SKM-1 treated with dmso at 0.1 percent for 144 hours (cell line): ENCODE data around the gene DYNLRB1.
A peak's percentile ranks its signal among the peaks of the same experiment; 100 is the strongest.

Experiments
- DNase-seq: peaks from one replicate; lab custom pipeline; 2025; ENCODE audit not compliant: unreplicated experiment; lab: John Stamatoyannopoulos, UW

Gene DYNLRB1

DNA sequence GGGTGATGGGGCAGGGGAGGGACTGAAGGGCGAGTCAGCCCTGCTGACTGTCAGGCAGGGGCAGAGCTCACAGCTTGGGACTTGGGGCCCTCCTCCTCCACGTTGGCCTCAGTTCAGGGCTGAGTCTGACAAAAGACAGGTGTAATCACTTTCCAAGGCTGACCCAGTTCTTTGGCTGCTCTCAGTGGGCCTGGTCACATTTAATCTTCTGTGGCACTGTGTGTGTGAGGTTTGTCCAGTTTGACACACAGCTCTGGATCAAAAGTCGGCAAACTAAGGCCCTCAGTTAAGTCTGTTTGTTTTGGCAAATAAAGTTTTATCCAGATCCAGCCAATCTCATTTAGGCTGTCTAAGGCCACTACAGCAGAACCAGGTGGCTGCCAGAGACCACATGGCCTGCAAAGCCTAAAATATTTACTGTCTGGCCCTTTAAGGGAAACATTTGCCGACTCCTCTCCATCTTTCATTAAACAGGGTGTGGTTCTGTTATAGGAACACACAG is 37.2 kb downstream of the DYNLRB1 start:
- DNase-seq, result no peak

DNA sequence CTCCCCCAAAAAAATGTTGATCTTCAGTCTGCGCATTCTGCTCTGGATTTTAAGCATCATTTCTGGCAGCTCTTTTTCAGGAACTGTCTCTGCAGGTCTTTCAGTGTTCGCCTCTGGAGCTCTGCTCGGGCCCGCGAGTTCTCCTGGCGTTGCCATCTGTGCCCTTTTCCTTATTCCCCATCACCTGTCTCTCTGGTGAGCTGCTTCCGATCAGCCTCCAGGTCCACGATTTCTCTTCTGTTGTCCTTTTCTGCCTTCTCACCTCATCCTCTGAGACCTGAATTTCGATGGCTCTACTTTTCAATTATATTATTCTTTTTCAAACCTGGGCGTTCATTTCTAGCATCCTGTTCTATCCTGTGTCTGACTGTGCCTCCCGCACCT is 41.7 kb downstream of the DYNLRB1 start:
- no peak for DNase-seq

- DNase-seq, result no peak
These were observed 42.3 kb downstream of the DYNLRB1 start, which contains the start of gene MAP1LC3A for GRCh38 chr20:34558320-34559218. Gene MAP1LC3A, plus strand, starts transcription at chr20:34558718. Its CDS starts 151 bp downstream, at chr20:34558869.

DNA sequence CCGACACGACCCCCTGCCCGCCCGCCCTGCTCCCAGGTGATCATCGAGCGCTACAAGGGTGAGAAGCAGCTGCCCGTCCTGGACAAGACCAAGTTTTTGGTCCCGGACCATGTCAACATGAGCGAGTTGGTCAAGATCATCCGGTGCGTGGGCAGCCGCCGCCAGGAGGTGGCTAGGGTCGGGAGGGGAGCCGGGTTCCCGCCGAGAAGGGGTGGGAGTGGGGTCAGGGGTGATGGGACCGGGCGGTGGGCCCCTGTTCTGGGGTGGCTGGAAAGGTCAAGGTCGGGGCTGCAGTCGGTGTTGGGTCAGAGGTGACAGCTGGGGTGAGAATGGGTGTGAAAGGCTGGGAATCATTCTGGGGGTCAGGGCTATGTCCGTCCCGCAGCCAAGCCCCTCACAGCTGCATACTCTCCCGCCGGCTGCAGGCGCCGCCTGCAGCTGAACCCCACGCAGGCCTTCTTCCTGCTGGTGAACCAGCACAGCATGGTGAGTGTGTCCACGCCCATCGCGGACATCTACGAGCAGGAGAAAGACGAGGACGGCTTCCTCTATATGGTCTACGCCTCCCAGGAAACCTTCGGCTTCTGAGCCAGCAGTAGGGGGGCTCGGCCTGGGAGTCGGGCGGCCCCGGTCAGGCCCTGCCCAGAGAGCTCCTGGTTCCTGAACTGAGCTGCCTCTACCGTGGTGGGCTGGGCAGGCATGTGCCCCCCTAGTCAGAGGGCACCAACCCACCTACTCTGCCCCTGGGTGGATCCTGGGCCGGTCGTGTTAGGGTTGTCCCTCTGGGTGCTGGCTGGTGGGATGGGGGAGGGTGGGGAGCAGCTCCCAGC is 43.3 kb downstream of the DYNLRB1 start:
- no peak for DNase-seq

DNA sequence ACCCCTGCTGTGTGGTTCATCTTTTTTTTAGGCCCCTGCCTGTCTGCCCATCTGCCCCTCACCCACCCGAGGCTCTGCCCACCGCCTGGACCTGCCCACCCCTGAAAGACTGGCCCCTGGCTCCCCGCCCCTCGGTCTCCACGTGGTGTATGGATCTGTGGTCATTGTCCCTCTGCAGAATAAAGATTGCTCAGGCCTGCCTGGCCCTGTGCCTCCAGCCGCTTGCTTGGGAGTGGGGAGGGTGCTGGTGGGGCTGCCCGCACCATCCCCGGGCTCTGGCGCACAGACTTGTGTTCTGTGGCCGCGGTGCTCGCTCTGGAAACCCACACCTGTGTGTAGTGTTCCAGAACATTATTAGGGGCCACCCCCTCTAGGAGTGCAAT is 43.9 kb downstream of the DYNLRB1 start:
- no peak for DNase-seq

- no peak for DNase-seq
These were observed 44.4 kb downstream of the DYNLRB1 start for GRCh38 chr20:34560614-34561013.

DNA sequence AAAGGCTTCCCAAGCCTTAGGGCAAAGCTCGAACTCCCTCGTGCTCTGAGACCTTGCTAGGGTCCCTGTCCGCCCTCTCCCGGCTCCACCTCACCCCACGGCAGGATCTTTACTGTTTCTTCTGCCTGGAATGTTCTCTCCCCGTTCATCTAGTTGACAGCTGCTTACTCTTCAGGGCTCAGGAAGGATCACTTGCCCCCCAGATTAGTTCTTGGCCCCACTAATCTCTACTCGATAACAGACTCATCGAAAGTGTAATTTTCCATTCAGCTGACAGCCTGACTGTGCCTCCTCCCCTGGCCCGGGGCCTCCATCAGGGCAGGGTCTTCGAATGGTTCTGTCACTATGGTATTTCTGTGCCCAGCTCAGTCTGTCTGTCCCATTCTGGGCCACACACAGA is 45.4 kb downstream of the DYNLRB1 start:
- DNase-seq, result no peak

GRCh38 chr20:34562641-34563040 is 46.4 kb downstream of the DYNLRB1 start:
- DNase-seq, result no peak

- no peak for DNase-seq
These were observed 48.6 kb downstream of the DYNLRB1 start for GRCh38 chr20:34564833-34565232.

GRCh38 chr20:34566978-34567891 is 51.0 kb downstream of the DYNLRB1 start:
- DNase-seq, result no peak

DNA sequence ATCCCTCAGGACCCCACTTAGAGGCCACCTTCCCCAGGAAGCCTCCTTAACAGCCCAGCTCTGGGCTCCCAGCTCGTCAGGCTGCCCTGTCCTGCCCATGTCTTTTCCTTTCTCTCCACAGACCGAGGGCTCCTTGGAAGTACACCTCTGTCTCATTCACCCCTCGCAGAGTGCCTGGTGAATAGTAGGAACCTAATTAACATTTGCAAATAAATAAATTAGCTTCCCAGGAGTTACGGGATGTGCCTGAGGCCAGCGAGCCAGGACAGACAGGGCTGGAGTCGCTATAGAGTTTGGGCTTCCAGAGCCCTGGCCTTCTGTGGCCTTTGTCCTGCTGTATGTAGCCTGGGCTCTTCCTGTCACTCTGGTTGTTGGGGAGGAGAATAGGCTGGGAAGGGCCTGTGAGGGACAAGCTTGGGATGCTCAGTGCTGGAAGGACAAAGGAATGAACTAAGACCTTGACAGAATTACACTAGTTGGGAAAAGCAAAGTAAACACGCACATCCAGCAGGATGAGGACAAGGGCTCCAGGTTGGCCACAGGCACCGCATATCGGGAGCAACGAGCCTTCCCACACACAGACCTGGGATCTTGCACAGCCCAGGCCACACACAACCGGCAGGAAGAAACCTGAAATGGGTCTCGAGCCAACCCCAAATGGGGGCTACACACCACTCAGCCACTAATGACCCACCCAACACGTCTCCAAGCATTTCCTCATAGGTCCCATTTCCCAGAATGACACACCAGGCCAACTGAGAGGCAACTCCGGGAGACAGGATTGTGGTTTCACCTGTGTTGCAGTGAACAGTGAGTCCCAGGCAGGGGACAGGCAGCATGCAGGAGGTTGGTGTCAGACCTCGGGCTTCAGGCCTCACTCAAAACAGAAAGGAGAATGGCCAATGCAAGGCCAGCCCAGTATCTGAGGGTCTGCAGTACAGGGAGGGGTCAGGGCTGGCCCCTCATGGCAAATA is 52.0 kb downstream of the DYNLRB1 start:
- DNase-seq, result no peak

- no peak for DNase-seq
These were observed 53.4 kb downstream of the DYNLRB1 start for GRCh38 chr20:34569598-34569997.

DNA sequence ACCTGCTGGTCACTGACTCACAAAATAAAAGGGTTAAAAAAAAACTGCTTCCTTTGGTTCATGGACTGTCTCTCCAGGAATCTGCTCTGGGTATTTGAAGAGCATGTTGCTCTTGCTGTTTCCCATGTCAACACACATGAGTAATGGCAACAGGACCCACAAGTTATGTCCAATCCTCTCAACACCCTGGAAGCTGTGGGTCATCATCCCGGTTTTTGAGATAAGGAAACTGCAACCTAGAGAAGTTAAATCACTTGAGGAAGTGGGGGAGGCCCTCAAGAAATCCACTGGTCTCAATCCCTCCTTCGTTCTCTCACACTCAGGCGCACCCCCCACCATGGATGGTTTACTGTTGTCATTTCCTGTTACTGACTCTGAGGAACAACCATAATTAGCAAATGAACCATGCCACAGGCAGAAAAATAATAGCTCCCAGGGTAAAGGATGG is 54.7 kb downstream of the DYNLRB1 start:
- DNase-seq, result peak; percentile 53

- no peak for DNase-seq
These were observed 55.5 kb downstream of the DYNLRB1 start for GRCh38 chr20:34571753-34572152.

GRCh38 chr20:34573541-34574300 is 57.5 kb downstream of the DYNLRB1 start:
- no peak for DNase-seq

- no peak for DNase-seq
These were observed 58.2 kb downstream of the DYNLRB1 start for GRCh38 chr20:34574426-34574825.

DNA sequence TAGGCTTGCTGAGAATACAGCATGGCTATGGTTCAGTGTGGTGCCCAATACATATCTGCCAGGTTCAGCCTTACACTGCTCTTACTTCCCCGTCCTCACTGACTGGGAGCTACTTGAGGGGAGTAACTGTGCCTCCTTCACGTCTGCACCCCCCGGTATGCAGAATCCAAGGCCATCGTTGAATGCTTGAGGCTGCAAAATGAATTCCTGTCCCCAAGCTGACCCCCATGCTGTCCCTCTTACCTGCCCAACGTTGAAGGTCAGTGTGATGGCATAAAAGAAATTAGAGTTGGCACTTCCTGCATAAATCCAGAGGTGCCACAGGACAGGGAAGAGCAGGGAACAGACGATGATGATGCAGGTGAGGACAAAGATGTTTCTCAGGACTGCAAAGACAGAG is 58.6 kb downstream of the DYNLRB1 start:
- DNase-seq, result no peak

DNA sequence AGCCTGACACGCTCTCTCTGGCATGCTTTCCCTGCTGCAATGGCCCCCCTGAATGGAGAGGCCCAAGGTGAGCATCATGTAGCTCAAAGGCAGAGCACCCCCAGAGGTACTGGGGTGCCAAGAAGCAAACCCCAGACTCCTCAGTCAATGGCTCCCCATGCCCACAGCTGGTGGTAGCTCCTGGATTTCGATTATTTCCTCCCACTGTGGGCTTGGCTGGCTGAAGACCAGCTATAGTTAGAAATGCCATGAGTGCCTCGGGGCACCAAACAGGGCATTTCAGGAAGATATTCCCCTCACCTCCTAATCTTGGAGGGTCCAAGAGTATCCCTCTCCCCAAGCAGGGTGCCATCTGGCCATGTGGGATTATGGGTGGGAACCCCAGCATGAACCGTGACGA is 59.0 kb downstream of the DYNLRB1 start:
- no peak for DNase-seq

GRCh38 chr20:34575756-34576155 is 59.5 kb downstream of the DYNLRB1 start:
- DNase-seq, result no peak
